NCI-H1694 (cell line): ENCODE data around the gene BRSK1.

ENCODE experiments used
- DNase-seq: peaks from one replicate; lab custom pipeline; 2025; lab: John Stamatoyannopoulos, UW

BRSK1 gene

DNA sequence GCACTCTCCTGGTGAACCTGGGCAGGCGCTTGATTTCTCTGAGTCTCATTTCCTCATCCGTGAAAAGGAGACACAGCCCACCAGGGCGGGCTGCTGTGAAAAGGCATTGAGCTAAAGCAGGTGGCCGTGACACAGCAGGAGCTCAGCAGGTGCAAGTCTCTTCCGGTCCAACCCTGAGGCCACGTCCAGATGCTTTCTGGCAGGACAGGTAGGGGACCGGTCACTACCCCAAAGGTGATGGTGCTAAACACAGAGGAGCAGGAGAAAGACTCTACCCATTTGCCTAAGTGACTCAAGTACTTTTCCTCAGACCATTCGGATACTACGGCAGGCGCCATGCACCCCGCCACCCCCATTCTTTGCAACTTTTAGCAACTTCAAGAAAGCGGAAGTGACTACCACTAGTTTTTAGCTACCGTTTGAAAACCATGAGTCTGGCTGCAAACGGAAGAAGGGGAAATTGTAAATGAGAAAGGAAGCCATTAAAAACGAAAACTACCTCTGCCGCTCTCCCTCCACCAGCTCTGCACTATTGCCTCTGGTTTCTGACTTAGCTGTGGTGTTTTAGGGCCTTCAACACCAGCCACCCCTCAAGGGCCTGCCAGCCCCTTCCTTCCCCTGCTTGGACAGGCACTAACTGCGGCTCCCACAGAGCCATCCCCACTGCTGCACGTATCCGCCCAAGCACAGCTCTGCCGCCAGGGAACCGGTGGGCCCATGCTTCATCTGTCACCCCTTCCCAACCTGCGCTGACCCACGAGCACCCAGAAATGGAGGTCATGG, 29.8 kb upstream of the BRSK1 start:
- no peak for DNase-seq

DNA sequence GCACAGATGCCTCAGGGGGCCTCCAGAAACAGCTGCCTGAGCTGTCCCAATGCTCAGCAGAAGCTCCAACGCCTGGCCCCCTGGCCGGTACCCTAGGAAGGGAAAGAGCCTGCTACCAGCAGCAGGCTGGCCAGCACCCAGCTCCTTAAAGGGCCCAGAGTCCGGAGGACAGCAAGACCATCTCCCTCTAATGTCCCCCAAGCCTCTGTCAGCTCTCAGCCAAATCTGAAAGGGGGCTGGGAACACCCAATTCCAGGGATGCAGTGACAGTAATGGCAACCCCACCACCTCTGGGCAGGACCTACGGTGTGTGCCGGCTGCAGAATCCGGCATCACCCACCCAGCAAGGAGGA, 29.2 kb upstream of the BRSK1 start:
- DNase-seq, result no peak

DNA sequence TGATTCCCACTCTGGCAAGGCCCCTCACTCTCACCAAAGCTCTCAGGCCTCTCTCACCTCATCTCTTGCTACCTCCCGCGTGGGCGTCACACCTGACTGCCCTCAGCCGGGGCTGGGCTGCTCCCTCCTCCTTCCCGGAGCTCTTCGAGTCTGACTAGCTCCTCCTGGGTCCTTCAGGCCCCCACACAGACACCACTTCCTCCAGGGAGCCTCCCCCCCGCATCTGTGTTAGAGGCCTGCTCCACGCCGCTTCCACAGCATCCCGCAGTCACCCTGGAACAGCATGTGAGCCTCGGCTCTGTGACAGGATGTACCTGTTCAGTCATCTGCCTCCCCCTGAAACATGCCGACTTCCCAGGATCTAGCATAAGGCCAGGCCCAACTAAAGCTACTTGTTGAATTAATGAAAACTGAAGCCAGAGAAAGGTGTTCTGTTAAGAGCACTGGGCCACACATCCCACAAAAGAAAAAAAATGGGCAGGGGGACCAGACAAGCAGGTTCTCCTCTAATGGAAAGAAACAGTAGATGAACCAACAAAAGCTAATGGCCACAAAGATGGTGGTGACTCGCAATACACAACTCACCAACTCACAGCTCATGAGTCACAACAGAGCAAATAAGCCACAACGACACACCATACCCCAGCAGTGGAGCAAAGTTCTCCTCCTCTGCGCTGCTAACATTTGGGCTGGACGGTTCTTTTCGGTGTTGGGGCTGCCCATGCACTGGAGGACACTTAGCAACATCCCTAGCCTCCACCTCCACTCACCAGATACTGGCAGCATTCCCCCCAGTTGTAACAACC, 28.0 kb upstream of the BRSK1 start:
- no peak for DNase-seq

DNA sequence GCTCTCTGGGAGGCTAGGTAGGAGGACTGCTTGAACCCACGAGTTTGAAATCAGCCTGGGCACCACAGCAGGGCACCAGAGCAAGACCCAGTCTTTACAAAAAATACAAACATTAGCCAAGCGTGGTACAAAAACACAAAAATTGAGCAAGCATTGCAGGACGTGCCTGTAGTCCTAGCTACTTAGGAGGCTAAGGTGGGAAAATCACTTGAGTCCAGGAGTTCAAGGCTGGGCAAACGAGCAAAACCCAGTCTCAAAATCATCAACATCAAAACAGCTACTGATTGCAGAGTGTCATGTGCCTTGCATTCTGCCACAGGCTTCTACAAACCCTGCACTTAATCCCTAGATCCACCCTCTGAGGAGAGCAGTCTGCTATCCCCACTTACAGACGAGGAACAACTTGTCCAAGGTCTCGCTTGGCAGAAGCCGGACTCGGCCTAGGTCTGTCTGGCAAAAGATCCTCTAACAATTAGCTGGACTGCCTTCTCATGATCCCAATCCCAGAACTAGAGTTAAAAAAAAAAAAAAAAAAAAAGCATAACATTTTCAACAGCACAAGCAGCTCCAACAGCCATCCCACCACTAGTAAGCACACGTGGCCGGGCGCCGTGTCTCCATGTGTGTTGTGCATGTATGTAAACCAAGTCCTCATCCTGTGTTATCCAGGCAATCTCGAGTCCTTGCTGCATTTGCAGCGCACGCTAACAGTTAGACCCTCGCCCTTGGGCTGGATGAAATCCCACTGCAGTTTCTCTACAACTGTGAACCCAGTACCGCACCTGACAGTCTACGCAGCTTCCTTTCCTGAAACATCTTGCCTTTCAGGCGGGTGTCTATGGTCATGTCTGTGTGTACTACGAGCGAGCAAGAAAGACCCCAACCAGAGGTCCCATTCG, 27.0 kb upstream of the BRSK1 start:
- no peak for DNase-seq

DNA sequence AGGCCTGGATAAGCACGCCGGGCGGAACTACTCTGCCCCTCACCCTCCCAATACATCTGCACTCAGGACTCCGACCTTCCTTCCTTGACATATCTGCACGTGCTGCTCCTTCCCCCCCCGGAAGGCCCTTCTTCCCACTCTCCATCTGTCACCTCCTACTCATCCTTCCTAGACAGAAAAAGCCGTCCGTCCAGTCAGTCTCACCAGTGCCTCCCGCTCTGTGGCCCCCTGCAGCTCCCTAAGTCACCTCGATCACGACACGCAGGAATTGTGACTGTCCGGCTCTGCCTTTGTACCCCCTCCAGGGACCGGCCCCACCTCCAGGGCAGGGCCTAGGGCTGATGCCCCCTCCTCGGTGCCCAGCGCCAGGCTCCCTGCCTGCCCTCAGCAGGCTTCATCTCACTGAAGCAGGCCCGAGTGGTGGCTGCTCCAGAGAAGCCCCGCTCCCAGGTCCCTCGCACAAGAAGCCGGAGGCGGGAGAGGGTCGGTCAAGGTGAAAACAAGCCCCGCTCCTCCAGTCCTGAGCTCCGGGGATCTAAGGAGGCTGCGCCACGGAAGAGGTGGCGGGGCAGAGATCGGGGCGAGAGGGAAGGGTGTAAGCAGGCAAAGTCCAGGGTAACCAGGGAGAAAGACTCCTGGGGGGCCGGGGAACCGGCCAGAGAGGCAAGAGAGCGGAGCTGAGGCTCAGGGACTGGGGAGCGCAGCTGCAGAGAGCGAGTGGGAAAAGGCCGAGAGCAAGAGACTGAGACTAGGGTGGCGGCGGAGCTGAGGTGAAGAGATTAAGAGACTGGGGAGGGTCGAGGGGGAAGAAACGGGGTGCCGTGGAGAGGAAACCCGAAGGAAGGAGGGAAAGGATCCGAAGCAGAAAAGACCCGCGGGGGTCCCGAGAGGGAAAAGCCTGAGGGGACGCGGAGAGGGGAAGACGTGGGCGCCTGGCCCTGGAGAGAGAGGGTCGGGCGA, 26.1 kb upstream of the BRSK1 start:
- no peak for DNase-seq

DNA sequence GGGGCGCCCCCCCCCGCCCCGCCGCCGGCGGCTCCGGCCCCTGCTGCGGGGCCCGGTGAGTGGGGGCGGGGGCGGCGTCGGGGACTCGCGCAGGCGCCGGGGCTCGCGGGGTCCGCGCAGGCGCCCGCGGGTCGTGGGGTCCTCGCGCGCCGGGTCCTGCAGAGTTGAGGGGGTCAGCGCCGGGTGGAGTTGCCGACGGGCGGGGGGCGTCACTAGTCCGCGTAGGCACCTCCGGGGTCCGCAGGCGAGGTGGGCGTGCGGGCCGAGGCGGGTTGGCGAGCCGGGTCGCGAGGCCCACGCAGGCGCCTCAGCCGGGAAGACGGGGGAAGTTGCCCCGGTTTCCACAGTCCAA, 25.3 kb upstream of the BRSK1 start:
- no peak for DNase-seq

DNA sequence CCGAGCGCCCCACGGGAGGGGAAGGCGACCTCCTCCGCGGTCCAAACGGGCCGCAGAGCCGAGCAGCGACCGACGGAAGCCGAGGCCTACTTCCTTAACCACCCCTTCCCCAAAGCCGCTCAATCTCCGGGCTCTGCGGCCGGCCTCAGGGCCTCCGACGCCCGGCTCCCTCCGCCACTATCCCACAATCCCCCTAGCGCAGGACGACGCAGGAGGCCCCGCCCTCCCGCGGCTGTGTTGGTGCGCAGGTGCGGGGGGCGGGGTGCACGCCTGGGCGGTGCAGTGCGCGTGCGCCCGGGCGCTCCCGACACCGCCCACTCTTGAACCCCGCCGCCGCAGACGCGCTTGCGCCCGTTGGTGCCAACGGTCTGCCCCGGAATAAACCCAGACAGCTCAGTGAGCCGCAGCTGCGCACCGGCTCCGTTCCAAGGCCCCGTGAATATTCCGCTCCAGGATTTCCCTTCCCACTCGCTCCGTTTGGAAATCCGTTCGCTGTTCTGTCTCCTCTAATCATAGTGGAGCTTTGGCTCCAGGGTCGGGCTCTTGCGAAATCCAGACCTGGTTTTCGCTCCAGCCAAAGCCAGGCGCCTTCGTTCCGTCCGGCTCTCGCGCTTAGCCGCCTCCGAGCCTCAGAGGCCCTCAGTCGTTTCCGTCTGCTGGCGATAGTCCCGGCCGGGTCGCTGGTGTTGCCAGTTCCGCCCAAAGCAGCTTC, 24.8 kb upstream of the BRSK1 start, which contains the start of gene PPP6R1:
Gene PPP6R1, minus strand, starts transcription at position 190 of the 712 bp plus-strand sequence. CDS start 11,914 bp downstream, outside the sequence.
- peak; percentile 99 for DNase-seq

DNA sequence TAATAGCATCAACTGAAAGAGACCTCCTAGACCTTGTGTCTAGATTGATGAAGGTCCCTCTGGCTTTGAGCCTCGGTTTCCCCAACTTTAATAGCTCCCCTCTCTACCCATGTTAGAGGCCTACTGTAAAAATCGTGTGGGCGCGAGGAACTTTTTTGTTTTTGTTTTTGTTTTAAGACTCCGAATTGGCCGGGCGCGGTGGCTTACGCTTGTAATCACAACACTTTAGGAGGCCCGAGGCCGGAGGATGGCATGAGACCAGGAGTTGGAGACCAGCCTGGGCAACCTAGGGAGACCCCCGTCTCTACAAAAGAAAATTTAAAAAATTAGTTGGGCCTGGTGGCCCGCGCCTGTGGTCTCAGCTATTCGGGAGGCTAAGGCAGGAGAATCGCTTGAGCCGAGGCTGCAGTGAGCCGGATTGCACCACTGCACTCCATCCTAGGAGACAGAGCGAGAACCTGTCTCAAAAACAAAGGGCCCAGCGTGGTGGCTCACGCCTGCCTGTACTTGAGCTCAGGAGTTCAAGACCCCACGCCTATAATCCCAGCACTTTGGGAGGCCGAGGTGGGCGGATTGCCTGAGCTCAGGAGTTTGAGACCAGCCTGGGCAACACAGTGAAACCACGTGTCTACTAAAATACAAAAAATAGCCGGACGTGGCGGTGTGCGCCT, 24.1 kb upstream of the BRSK1 start:
- DNase-seq, result no peak

DNA sequence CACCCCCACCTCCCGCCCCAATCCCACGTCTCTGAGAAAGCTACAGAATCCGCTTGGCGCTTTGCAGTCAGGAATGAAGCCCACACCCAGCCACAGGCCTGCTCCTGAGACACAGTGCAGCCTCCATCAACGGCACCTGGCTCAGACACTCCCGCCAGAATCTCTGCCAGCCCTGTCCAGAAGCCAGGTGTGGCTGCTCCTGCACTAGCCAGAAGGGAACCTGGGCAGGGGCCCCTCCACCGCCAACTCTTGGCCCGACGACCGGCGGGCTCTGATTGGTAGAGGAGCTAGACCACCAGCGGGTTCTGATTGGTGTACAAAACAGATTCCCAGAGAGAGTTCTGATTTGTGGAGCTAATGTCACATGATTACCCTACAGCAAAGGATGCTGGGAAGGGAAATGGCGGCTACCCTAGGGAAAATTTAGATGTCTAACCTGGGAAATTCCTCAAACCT, 22.1 kb upstream of the BRSK1 start:
- no peak for DNase-seq

DNA sequence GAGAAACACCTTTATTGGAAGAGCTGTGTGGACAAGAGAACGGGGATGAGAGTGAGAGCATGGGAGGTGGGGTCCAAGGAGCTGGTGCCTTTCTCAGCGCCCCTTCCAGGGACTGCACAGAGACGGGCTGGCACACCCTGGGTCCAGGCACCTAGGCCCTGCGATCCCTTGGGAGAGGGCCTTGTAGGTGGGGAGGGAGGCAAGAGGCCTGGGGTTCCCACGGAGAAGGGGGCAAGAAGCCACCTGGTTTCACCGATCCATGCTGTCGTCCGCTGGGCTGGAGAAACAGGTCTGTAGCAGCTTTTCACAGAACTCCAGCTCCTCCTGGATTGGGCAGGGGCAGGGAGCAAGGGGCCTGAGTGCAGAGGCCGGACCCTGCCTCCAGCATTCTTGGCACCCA, 21.4 kb upstream of the BRSK1 start:
- DNase-seq, result no peak

DNA sequence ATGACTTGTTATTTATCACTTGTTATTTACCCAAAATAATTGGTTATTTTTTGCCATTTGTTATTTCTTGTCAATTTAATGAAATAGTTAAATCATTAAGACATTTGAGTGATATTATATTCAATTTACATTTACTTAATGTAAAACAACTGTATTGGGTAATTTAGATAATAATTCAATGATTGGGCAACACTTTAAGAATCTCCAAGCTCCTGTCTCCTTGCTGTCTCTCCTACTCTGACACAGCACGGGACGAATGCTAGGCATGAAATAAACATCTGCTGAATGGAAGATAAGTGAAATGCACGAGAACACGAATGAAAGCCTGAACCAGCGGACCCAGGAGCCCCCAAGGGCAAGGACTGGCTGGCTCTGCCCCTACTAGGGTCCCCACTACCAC, 19.3 kb upstream of the BRSK1 start:
- no peak for DNase-seq

DNA sequence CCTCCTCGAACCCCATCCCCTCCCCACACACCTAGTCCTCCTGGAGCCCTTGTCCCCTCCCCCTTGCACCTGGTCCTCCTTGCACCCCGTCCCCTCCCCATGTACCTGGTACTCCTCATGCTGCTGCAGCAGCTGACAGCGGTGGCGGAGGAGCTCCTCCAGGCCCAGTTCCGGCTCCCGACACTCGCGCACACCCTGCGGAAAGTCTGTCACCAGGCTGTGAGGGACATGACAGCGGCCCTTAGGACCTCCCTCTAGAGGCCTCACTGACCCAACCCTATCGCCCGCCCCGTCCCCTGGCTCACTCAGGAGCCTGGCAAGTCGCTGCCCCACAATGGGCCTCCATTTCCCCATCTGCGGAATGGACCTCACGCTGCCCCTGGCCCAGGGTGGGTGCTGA, 18.6 kb upstream of the BRSK1 start:
- DNase-seq, result no peak

DNA sequence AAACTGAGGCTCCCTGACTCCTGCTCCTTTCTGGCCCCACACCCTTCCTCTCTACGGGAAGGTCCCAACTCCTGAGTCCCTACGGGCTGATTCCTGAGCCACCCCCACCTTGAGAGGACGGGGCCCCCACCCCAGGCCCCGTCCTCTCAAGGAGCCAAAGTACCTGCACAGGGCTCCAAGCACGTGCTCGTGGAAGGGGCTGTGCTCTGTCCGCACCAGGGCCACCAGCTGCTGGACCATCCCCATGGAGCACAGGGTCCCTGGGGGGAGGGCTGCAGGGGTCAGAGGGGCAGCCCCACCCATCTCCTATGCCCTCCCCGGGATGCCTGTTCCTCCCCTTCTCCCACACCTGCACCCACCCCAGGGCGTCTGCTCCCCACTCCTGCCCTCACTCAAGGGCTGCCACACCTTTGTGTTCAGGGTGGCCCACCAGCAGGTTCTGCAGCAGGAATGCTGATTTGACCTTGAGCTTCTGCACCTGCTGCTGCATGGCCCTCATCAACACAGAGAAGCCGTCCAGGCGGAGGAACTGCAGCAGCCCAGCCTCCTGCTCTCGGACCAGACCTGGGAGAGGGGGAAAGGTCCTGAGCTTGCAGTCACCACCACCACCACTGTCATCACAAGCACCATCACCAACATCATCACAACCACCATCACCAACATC, 17.9 kb upstream of the BRSK1 start:
- no peak for DNase-seq

DNA sequence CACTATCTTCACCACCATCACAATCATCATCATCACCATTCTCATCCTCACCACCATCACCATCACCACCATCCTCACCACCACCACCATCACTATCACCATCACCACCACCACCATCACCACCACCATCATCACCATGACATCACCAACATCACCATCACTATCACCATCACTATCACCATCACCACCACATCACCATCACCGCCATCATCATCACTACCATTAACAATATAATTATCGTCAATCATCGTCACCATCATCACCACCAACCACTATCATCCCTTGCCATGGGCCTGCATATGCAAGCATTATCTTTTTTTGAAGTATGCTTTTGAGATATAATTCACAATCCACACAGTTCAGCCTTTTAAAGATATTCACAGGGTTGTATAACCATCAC, 17.4 kb upstream of the BRSK1 start:
- no peak for DNase-seq

DNA sequence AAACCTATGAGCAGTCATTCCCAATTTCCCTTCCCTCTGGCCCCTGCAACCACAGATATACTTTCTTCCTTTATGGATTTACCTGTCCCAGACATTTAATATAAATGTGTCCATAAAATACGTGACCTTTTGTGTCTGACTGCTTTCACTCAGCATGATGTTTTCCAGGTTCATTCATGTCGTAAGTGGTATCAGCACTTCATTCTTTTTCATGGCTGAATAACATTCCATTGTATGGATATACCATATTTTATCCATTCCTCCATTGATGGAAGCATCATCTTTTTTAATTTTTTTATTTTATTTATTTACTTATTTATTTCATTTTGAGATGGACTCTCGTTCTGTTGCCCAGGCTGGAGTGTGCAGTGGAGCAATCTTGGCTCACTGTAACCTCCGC, 17.0 kb upstream of the BRSK1 start:
- no peak for DNase-seq

DNA sequence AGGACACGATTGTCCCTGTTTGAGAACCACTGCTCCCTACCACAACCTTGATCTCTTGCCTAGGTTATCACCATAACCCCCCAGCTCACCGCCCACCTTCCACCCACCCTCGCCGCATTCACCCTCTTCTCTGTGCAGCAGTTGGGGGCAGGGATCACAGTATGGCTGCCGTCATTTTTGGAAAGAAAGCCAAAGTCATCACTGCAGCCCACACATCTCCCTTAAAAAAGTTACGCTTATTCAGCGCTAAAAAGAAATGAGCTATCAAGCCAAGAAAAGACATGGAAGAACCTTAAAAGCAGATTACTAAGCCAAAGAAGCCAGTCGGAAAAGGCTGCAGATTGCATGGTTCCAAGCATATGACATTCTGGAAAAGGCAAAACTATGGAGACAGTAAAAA, 14.5 kb upstream of the BRSK1 start:
- DNase-seq, result no peak

DNA sequence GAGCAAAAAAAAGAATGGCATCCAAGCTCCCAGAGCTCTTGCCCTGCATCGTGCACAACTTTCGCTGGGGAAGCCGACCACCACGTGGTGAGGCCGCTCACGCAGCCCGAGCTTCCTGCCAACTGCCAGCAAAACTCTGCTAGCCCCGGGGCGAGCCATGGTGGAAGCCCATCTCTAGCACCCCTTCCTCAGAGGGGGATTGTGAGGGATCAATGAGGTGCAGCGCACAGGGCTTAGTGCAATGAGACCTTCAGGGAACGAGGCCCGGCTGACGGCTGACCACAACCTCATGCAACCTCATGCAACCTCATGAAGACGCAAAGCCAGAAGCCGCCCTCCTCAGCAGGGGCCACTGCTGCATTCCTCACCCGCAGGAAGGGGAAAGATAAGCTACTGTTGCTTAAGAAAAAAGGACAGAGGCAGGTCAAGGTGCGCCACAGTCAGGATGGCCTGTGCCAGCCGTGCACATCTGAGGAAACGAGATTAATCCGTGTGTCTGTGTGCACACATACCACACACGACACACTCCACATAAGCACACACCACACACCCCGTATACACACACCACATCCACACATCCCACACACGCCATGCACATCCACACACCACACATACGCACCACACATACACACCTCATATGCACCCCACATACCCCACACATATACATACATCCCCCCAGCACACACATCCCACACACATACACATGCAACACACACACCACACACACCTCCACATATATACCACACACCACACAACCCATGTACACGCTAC, 13.4 kb upstream of the BRSK1 start:
- no peak for DNase-seq

DNA sequence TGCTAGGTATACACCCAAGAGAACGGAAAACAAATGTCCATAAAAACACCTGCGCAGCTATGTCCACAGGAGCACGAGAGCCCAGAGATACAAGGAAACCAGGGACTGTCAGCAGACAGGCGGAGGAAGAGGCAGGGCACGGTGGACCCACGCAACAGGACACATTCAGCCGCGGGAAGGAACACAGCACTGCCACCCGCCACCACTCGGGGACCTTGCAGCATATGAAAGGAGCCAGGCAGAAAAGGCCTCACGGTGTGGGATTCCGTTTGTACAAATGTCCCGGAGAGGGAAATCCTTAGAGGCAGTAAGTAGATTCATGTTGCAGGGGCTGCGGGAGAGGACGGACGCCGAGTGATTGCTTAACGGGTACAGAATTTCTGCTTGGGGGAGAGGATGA, 11.7 kb upstream of the BRSK1 start:
- no peak for DNase-seq
